HG03025 (cell line): ENCODE measurements around the gene LASP1NB.
"Not testable (repeated sequence)": the region's sequence is repeated elsewhere in the genome, so short reads cannot be mapped to it uniquely, and the experiment has no call there.

ENCODE experiments used
- ATAC-seq: cut with Tn5 transposase; IDR thresholded peaks from one replicate; pipeline ENCODE4 v1.9.1; 2021; ENCODE audit warnings: mild to moderate bottlenecking, moderate library complexity; ENCODE audit not compliant: unreplicated experiment, low FRiP score

Gene LASP1NB

GRCh38 chr17:38915639-38915995 lies 9.8 kb upstream of the LASP1NB start:
- no peak for ATAC-seq

GRCh38 chr17:38916771-38917170 lies 8.6 kb upstream of the LASP1NB start:
- no peak for ATAC-seq

DNA sequence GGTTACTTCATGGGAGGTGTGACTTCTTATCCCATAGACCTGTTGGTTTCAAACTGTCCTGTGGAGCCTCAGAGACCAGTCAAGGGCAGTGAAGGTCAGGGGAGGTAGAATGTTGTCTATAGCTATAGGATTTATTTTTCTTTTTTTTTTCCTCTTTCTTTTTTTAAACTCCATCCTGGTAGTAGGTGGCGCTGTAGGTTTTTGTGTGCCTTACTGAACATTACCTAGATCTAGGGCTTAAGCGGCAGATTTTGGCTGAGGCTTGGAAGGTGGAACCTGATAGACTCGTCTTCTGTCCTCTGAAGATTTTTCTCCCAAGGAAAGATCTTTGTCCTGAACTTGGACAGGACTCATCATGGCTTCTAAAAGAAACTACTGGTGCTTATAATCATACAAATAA lies 8.2 kb upstream of the LASP1NB start:
- ATAC-seq: no peak

GRCh38 chr17:38918129-38918913 lies 7.1 kb upstream of the LASP1NB start:
- no peak for ATAC-seq

DNA sequence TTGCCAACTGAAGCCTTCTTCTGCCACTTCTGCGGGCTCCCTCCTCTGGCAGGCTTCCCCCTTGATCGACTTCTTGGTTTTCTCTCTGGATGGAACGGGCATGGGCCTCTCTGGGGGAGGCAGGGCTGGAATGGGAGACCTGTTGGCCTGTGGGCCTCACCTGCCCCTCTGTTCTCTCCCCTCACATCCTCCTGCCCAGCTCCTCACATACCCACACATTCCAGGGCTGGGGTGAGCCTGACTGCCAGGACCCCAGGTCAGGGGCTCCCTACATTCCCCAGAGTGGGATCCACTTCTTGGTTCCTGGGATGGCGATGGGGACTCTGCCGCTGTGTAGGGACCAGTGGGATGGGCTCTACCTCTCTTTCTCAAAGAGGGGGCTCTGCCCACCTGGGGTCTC lies 6.5 kb upstream of the LASP1NB start:
- no peak for ATAC-seq

GRCh38 chr17:38919316-38920078 lies 5.9 kb upstream of the LASP1NB start:
- ATAC-seq: no peak

DNA sequence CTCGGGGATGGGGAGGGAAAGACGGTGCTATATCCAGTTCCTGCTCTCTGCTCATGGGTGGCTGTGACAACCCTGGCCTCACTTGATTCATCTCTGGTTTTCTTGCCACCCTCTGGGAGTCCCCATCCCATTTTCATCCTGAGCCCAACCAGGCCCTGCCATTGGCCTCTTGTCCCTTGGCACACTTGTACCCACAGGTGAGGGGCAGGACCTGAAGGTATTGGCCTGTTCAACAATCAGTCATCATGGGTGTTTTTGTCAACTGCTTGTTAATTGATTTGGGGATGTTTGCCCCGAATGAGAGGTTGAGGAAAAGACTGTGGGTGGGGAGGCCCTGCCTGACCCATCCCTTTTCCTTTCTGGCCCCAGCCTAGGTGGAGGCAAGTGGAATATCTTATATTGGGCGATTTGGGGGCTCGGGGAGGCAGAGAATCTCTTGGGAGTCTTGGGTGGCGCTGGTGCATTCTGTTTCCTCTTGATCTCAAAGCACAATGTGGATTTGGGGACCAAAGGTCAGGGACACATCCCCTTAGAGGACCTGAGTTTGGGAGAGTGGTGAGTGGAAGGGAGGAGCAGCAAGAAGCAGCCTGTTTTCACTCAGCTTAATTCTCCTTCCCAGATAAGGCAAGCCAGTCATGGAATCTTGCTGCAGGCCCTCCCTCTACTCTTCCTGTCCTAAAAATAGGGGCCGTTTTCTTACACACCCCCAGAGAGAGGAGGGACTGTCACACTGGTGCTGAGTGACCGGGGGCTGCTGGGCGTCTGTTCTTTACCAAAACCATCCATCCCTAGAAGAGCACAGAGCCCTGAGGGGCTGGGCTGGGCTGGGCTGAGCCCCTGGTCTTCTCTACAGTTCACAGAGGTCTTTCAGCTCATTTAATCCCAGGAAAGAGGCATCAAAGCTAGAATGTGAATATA lies 4.8 kb upstream of the LASP1NB start:
- no peak for ATAC-seq

DNA sequence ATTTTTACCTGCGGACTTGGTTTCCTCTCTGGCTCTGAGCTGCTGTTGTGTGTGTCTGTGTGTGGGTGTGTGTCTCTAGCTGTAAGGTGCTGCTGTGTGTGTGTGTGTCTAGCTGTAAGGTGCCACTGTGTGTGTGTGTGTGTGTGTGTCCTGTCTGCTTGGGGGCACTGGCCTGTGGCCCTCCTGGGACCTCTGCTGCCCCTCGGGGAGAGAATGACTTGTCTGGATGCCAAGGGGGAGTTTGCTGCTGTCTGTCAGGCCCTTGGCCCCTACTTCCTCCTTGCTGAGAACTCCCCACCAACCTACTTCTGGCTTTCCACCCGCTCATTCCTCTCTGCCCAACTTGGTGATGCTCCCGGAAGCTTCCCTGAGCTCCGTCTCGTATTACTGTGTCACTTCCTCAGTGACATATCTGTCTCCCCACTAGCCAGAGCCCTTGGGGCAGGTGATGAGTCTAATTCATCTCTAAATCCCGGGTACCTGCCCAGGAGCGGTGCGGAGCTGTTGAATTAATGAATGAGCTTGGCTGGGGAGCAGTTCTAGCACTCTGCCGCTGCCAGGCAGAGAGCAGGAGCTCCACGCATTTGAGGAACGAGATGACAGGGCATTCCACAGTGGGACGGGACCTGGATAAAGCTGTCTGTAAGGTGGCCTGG lies 3.5 kb upstream of the LASP1NB start:
- ATAC-seq: no peak

- ATAC-seq: no peak
Observed at GRCh38 chr17:38922538-38923297, 2.7 kb upstream of the LASP1NB start.

- ATAC-seq: no peak
Observed at GRCh38 chr17:38926293-38927070, 1.1 kb downstream of the LASP1NB start.

- not testable (repeated sequence) for ATAC-seq
Observed at GRCh38 chr17:38930782-38931181, 5.4 kb downstream of the LASP1NB start.

DNA sequence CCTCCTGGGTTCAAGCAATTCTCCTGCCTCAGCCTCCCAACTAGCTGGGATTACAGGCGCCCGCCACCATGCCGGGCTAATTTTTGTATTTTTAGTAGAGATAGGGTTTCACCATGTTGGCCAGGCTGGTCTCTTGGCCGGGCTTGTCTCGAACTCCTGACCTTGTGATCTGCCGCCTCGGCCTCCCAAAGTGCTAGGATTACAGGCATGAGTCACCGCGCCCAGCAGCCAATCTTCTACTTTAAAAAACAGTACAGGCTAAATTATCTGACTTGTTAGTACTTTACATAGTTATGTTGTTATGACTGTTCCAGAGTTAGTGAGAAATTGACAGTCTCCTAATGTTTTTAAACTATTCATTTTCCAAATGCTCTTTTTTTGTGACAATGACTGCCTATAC lies 8.5 kb downstream of the LASP1NB start:
- not testable (repeated sequence) for ATAC-seq

DNA sequence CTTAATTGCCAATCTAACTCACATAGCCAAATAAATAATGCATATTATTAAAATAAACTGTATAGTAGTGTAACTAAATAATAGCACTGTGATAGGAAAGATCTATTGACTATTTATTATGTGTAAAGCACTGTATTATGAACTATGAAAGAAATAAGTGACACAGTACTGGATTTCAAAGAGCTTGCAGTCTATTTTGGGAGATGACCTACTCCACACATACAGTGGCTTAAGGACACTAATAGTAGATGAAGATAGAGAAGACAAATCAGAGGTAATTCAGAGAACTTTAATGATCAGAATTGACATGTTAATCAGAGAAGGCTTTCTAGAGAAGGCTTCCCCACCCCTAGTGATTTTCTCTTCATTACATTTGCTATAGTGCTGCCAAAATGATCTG lies 14.6 kb downstream of the LASP1NB start:
- ATAC-seq: no peak

GRCh38 chr17:38940404-38940803 lies 15.0 kb downstream of the LASP1NB start:
- no peak for ATAC-seq

GRCh38 chr17:38942696-38943334 lies 17.4 kb downstream of the LASP1NB start:
- ATAC-seq: no peak

DNA sequence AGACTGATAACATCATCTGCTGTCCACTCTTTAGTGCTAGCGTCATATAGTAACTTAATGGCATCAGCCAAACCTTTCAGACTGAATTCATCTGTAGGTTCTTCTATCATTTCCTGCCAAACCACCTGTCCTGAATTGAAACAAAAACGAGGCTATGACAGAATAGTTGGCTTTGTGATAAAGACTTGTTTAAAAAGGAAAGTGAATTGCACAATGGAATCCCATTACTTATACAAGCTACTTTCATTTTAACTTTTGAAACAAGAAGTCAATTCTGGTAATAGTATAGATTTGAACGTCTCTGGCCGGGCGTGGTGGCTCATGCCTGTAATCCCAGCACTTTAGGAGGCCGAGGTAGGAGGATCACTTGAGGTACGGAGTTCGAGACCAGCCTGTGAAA lies 18.2 kb downstream of the LASP1NB start:
- no peak for ATAC-seq

- ATAC-seq: no peak
Observed at GRCh38 chr17:38947189-38947588, 21.8 kb downstream of the LASP1NB start.

DNA sequence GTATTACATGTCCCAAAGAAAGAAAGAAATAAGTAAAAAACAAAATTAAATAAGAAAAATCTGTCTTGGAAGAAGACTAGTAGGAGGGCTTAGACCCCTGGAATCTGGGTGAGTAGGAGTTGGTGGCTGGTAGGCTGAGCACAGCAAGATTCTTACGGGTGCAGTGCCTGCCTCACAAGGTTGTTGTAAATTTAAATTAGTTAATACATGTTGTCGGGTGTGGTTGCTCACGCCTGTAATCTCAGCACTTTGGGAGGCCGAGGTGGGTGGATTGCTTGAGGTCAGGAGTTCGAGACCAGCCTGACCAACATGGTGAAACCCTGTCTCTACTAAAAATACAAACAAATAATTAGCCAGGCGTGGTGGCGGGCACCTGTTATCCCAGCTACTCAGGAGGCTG lies 28.4 kb downstream of the LASP1NB start:
- not testable (repeated sequence) for ATAC-seq
